HG02840 (cell line): ENCODE results near the gene GABARAPL1.
"Not testable (repeated sequence)": the region's sequence is repeated elsewhere in the genome, so short reads cannot be mapped to it uniquely, and the experiment has no call there.

Experiments
- ATAC-seq: cut with Tn5 transposase; IDR thresholded peaks from one replicate; pipeline ENCODE4 v1.9.1; 2021; ENCODE audit warnings: mild to moderate bottlenecking, moderate library complexity, moderate number of reproducible peaks; ENCODE audit not compliant: unreplicated experiment, low FRiP score

GABARAPL1 gene

GRCh38 chr12:10212739-10213131, at the start of gene GABARAPL1:
GABARAPL1 (plus strand) TSS chr12:10212877; CDS start chr12:10213130, 253 bp downstream.
- ATAC-seq = peak; percentile 52

GRCh38 chr12:10163084-10163483, 49.6 kb upstream of the GABARAPL1 start:
- ATAC-seq = no peak

- ATAC-seq = no peak
Measured at GRCh38 chr12:10165421-10165820, 47.3 kb upstream of the GABARAPL1 start.

- ATAC-seq = no peak
Measured at GRCh38 chr12:10167599-10167998, 45.1 kb upstream of the GABARAPL1 start.

GRCh38 chr12:10169104-10169503, 43.6 kb upstream of the GABARAPL1 start:
- no peak for ATAC-seq

- ATAC-seq = no peak
Measured at GRCh38 chr12:10170216-10170615, 42.5 kb upstream of the GABARAPL1 start.

GRCh38 chr12:10171973-10172728, 40.5 kb upstream of the GABARAPL1 start, which contains the start of gene OLR1:
OLR1 (minus strand) TSS chr12:10172132; CDS start chr12:10172077, 55 bp downstream.
- no peak for ATAC-seq

- ATAC-seq = no peak
Measured at GRCh38 chr12:10174986-10175614, 37.6 kb upstream of the GABARAPL1 start.

- ATAC-seq = no peak
Measured at GRCh38 chr12:10175846-10176636, 36.6 kb upstream of the GABARAPL1 start.

- no peak for ATAC-seq
Measured at GRCh38 chr12:10178821-10179220, 33.9 kb upstream of the GABARAPL1 start, which contains the start of gene TMEM52B. TMEM52B (plus strand) TSS chr12:10179032; CDS start chr12:10179575, 543 bp downstream.

GRCh38 chr12:10179776-10180181, 32.9 kb upstream of the GABARAPL1 start:
- ATAC-seq = no peak

GRCh38 chr12:10182354-10183049, 30.2 kb upstream of the GABARAPL1 start:
- no peak for ATAC-seq

- ATAC-seq = no peak
Measured at GRCh38 chr12:10184261-10184843, 28.3 kb upstream of the GABARAPL1 start.

GRCh38 chr12:10186299-10186698, 26.4 kb upstream of the GABARAPL1 start:
- no peak for ATAC-seq

- ATAC-seq = not testable (repeated sequence)
Measured at GRCh38 chr12:10186958-10187357, 25.7 kb upstream of the GABARAPL1 start.

- no peak for ATAC-seq
Measured at GRCh38 chr12:10189653-10190052, 23.0 kb upstream of the GABARAPL1 start.

- ATAC-seq = no peak
Measured at GRCh38 chr12:10190558-10191388, 21.9 kb upstream of the GABARAPL1 start.

GRCh38 chr12:10191865-10192264, 20.8 kb upstream of the GABARAPL1 start:
- ATAC-seq = no peak

- ATAC-seq = no peak
Measured at GRCh38 chr12:10194160-10194670, 18.5 kb upstream of the GABARAPL1 start.
